NCI-H187 (cell line): ENCODE measurements around the gene TENM3.
A peak's percentile ranks its signal among the peaks of the same experiment; 100 is the strongest.

ENCODE experiments used
- DNase-seq, 2 experiments: peaks; one replicate each; lab custom pipeline; 2025; lab: John Stamatoyannopoulos, UW

The TENM3 gene

DNA sequence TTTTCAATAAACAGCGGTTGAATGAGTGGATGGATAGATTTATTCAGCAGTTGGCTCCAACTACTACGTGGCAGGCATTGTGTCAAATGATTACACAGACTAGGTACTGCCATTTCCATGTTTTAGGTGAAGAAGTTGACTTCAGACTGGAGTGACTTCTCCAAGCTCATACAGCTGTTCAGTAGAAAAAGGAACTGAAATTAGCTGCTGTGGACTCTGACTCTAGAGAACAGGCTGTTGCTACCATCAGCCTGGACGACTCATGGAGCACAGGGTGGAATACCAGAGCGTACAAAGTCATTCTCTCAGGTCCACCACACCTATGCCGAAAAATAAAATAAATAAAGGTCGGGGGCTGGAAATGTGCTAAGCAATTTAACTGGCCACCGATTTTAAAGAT, 45.3 kb downstream of the TENM3 start:
- DNase-seq = no peak

DNA sequence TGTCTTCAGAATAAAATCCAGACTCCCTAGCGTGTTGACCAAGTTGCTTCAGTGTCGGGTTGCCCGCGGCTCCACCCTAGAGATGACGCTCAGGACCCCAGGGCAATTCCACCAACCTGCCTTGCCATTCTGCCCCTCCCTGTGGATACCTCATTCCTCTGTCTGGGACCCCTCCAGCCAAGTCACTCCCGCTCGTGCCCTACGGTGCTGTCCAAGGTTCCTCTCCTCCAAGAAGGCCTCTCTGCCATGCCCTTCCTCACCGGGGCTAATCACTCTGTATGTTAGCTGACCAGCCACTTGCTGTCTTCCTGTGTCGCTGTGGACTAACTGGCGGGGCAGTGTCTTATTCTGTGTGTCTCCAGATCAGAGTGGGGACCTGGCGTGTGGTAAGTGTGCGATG, 46.6 kb downstream of the TENM3 start:
- no peak for DNase-seq

DNA sequence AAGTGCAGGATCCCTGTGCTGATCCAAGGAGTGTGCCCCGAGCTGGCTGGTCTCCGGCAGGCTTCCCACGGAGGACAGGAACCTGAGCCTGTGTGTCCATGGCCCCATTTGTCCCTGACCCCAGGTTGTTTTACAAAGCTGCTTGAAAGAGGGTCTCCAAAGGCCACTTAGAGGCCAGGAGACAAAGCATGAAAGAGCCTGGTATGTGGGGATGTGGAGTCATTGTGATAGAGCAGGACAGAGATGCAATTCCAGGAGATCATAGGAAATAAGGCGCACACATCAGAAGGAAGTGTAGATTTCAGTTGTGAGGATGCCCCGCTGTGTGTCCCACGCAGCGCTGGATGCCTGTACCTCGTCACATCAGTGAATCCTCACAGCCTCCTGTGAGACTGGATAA, 48.0 kb downstream of the TENM3 start:
- no peak for DNase-seq

DNA sequence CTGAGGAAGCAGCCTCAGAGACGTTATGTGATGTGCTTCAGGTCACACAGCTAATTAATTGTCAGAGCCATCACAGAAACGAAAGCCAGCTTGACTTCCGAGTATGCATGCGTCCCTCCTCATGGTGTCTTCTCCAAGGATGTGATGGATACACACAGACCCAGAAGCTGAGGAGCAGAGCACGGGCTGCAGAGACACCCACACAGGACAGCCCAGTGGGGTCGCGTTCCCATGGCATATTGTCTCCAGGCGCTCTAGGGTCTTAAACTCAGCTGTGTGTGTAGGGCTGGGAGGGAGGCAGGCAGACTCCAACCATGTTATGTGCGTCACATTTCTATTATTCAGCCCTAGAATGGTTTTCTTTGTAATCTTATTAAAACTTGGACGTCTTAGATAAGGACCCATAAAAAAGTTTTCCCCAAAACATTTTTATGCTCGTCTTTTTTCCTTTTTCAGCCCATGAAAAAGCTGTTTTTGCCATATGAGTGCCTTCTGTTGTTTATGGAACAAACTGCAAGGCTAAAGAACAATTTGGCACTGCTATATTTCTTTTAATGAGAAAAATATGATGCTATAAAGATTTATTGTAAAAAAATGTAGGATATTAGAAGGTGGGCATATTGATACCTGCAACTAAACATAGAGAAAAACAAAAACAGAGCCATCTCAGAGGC, 48.5 kb downstream of the TENM3 start:
- no peak for DNase-seq

DNA sequence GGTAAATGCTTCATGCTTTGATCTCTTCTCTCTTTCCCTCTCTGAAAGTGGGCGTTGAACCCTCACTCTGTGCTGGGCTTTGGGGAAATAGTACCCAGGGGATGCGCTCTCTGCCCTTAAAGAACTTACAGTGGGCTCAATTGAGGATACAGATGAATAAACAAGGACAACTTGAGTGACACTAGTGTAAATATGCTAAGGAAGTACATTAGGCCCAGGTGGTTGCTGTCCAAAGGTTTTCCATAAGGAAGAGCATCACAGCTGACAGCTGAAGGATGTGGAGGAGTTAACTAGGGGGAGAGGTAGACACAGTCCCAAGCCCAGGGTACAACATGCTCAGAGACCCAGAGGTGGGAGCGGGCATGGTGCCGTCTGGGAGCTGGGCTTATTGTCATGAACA, 49.4 kb downstream of the TENM3 start:
- no peak for DNase-seq

DNA sequence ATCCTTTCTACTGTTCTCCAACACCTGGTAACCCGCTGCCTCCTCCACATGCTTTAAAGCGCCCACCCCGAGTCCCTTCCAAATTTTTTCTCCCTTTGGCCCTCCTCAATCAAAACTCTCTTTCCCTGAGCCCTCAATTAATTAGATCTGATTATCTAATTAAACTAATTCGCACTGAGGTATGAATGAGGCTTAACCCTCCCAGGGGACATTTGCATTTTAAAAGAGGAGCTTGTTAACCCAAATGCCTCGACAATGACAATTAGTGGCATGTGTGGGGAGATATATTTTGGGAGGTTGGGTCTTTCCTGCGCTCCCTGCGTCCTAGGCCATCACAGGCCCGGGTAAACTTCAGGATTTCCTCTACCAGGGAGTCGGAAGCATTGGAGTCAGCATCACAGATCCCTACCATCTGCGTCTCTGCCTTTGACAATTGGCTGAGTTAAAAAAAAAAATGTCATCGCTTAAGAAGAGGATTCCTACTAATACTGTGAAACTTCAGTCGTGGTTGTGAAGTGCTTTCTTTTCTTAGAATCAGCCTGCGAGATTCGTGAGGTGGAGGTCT, 50.6 kb downstream of the TENM3 start:
- DNase-seq = no peak

DNA sequence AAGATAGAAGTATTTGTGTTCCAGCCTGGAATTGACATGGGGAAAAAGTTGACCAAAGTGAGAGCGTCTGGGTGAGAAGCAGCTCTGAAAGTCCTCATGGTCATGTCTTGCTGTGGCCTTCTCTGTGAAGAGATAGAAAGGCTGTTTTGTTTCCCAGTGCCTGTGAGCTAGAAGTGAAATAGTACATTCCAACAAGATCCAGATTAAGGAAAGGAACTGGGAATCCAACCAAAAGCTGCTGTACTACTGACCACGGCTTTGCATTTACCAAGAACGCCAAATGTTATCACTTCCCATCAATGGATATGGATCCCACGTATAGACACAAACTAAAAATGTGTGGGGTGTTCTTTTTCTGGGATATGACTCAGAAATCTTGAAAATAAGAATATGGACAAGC, 51.2 kb downstream of the TENM3 start:
- no peak for DNase-seq

DNA sequence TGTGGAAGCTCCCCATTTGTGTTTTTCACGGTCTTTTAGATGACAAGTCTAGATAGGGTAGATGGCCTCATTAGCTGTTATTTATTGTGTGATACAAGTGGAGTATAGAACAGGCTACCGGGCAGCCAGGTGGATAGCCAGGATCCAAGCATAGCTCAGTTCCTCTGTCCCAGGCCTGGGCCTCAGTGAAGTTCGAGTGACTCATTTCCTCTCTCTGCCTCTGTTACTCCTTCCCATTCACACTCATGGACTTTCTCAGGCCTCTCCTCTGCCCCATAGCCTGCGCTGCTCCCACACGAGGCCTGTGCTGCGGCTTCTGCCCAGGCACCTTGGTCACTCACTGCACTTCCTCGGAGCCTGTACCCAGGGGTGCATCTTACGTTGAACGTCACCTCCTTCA, 54.5 kb downstream of the TENM3 start:
- DNase-seq = no peak

DNA sequence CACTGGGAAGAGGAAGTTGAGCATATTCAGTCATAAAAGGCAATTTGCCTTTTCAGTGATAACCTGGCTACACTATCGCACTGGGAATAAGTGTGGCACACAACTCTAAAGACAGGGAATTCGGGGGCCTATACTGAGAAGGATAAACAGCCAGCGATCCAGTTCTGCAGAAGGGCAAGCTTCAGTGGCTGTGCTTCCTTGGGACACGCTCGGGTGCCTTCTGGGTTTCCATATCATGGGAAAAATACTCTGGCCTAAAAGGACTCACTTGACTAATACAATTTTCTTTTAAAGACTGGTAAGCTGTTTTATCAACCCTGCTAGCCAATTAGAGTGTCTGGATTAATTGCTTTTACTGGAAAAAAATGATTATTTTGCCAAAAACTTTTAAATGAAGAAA, 58.5 kb downstream of the TENM3 start:
- DNase-seq = no peak

DNA sequence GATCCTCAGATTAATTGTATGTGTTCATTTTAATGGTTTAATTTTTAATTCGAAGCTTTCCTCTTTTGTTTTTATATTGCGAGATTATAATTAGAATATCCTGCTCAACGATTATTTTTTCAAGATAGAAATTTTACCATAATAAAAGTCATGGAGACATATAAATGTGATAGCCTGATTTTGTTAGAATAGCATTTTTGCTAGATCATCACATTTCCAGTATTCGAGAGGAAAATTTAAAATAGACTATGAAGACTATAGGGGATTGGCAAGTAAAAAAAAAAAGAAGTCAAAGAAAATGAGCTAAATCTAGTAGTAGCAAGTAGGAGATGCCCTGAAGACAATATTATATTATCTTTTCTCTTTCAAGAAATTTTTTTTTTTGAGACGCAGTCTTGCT, 60.6 kb downstream of the TENM3 start:
- DNase-seq = no peak

DNA sequence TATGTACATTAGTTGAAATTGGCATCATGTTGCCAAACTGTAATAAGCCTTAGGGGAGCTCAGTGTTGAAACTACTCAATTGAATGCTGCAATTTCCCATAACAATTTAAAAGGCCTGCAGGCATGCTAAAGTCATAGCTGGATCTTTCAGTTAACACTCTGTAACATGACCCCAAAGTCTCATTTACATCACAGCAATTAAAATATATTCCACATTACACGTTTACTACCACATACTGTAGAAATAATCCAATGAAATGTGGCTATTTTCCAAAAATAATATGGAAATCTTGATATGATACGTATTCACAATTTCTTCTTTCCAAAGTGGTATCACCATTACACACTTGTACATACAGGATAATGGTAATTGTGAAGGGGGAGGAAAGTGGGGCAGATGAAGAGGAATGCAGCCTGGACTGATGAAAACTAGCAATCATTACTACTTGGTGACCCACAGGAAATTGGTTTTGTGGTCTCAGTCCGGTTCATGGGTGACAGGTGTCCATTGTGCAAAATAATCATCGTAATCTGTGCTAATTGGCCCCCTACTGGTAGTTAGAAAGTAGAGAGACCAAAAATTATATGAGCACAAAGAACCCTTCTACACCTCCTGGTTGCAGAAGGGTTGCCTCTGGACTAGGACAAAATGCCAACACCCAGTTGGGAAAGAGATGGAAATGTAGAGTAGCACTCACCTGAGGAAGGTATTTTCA, 63.7 kb downstream of the TENM3 start:
- DNase-seq = no peak

DNA sequence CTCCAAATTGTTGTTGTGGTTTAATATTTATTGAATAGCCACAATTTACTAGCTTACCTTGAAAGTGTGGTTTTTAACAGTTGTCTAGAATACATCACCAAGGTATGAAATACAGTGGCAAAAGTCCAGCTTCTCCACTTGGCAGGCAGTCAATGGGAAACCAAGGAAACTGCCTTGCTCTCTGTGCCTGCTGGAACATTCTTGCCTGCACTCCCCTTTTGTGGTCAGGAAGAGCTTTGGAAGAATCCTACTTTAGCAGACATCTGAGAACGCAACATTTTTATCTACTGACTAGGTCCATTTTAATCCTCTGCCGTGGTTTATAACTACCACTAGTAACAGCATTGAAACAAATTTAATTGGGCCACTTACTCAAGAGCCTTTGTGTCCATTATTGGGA, 64.5 kb downstream of the TENM3 start:
- DNase-seq = peak in 1 of 2 experiments; percentile 6

DNA sequence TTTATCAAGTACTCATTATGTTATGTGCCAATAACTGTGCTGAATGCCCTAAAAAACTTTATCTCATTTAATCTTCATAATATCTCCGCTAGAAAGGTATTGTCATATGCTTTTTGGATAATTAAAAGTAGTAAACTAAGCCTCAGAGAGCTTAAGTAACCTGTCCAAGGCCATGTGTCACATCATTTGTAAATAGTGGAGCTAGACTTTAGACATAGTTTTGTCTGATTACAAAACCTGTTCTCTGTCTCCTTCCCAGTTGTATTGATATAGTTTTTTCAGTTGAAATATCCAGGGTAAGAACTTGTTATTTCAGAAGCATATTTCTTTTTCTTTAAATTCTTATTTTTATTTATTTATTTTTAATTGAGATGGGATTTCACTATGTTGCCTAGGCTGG, 66.7 kb downstream of the TENM3 start:
- no peak for DNase-seq

DNA sequence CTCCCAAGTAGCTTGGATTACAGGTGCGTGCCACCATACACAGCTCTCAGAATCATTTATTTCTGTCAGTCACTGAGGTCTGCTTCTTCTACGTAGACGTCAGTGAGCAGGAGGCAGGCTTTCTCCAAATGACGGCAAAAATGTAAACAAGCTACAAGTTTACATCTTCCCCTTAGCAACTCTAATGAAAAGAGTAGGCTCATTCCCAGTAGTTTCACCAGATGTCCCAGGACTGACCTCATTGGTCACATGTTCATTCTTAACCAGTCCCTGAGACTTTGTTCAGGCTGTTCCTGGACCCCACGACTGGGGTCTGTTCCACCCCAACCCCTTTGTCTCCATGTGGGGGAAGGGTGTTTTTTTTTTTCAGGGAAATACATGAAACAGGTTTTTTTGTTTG, 67.1 kb downstream of the TENM3 start:
- DNase-seq = no peak

DNA sequence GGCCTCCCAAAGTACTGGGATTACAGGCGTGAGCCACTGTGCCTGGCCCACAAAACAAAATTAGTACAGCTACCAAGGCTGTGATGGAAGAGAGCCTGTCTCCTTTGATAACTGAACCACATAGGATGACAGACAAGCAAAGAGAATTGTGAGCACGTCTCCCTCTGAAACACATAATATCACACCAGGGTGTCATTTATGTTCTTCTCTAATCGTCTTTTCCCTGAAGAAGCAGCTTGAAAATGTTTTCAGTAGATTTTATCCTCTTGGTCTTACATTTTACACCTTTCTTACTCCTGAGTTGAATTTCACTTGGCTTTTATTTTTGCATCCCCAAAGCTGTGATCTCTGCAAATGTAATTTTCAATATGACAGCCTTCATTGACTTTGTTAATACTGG, 67.8 kb downstream of the TENM3 start:
- no peak for DNase-seq

DNA sequence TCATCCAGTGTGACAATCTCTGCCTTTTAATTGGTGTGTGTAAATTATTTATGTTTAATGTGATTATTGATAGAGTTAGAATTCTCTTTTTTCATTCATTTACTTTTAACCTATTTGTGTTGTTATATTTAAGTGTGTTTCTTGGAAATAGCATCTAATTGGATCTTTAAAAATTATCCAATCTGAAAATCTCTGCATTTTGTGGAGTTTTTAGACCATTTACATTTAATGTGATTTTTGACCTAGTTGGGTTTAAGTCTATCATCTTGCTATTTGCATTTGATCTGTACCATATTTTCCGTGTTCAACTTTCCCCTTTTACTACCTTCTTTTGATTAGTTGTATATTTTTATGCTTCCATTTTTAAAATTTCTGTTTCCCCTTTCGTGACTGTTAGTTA, 71.3 kb downstream of the TENM3 start:
- no peak for DNase-seq

DNA sequence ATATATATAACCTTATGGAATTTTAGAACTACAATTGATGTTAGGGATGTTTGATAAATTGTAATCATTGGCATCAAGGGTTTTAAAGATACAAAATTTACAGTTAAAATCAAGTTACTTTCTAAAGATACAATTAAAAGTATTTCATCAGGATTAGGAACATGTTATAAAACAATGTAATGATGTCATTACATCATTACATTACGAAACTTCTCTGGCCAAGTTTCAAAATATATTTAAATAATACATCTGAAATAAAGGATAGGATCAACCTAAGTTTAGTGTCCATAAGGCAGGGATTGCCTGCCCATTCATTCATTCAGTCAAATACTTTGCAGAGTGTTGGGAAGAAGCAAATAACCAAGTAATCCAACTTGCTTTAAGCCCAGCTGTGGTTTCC, 75.1 kb downstream of the TENM3 start:
- DNase-seq = no peak

DNA sequence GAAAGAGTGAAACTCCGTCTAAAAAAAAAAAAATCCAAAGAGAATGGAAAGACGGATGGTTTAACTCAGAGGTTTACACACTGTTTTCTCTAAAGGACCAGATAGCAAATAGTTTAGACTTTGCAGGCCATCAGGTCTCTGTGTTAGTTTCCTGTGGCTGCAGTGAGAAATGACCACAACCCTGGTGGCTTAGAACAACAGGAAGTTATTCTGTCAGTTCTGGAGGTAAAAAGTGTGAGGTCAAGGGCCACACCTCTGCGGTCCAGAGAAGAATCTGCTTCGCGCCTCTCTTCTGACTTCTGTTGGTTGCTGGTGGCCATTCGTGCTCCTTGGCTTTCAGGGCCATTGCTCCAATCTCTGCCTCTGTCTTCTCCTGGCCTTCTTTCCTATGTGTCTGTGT, 76.9 kb downstream of the TENM3 start:
- no peak for DNase-seq

DNA sequence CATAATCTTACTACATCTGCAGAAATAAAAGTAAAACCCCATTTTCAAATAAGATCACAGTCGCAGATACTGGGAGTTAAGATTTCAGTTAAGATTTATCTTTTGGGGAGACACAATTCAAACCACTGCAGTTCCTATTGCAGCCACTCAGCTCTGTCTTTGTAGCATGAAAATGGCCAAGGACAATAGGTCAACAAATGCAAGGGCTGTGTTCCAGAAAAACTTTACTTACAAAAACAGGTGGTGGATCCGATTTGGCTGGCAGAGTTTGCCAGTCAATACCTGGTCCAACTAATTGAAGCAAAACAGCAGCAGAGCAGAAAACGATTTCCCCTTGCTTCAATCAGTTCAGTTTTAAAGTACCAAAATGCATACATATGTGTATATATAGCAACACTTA, 77.4 kb downstream of the TENM3 start:
- DNase-seq = no peak

DNA sequence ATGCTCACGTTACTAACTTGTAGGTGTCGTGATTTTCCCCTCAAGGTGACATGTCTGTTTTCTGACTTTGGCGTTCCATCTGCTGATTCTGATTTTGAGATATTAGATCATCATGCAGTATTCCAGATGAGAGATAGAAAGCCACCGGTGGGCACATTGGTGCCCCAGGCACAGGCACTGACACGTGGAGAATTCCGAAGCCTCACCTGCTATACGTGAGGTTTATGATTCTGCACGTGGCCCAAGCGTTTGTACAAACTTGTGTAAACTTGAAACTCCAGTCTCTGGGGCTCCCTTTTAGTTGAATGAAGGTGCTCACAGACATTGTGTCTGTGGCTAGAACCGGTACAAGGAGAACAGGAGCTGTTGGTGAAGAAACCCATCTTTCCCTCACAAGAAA, 81.1 kb downstream of the TENM3 start:
- no peak for DNase-seq

DNA sequence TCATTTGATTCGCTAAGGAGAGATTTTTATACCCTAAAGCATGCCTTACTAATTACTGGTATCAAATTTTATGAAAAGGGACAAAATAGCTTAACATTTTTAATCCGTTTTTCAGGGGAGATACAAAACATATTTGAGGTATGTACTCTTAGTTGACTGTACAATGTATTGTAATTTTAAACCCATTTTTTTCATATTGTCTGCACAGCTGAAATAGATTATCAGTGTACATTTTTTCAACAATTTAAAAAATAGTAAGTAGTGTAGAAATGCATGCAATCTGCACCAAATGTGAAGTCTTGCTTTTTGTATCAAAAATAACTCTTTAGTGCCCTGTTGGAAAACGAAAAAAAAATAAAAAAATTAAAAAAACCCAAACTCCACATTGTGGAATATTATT, 82.2 kb downstream of the TENM3 start:
- DNase-seq = no peak

DNA sequence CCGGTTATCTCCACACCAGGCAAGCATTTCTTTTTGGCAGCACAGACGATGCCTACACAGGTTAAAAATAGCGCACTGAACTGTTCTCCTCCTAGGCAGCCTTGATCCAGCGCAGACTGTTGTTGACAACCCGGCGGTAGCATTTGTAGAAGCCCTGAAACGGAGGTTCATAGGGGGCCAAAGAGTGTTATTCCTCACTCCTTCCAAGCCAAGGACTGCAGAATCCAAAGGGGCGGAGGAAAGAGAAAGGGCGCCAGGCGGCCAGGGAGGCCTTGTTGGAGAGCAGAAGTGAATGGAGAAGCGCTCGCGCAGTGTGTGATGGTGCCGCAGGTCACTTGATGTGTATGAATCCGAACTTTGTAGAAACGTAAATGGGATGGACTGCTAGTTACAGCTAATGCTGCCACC, 82.7 kb downstream of the TENM3 start:
- no peak for DNase-seq

DNA sequence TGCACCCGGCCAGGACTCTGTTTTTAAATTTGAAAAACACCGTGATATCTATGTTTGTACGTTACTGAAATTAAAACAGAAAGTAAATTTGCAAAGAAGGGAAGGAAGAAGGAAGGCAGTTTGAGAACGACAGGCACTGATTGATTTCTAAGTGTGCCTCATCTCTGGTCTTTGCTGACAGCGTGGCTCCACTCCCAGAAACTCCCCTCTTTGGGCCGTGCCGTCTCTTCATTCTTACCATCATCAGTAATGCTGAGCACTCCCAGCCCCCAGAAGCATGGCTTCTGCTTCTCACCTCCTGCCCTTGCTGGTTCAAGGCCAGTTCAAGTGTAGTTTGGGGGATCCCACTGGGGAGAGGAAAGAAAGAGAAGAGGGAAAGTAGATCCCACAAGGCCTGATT, 85.3 kb downstream of the TENM3 start:
- DNase-seq = no peak

DNA sequence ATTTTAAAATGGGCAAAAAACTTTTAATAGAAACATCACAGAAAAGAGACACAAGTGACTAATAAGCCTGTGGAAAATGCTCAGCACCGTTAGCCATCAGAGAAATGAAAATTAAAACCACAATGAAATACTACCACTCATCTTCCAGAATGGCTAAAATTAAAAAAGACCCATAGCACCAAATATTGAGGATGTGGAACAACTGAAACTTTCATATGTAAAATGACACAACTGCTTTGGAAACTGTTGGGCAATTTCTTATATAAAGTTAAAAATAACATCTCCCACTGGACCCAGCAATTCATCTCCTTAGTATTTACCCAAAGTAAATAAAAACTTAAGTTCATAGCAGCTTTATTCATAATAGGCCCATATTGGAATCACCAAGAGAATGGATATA, 94.2 kb downstream of the TENM3 start:
- no peak for DNase-seq
